Measurements from ENCODE around the gene NR2F1. TPM values are rescaled to one million over a fixed set of nuclear protein-coding genes. Genes with fewer than 3 reads are reported as not detected.

The NR2F1 gene
- total and polyA plus RNA-seq, 3 donors from 2014 or later, result 16.0 to 22.7 (median 16.9) TPM

DNA sequence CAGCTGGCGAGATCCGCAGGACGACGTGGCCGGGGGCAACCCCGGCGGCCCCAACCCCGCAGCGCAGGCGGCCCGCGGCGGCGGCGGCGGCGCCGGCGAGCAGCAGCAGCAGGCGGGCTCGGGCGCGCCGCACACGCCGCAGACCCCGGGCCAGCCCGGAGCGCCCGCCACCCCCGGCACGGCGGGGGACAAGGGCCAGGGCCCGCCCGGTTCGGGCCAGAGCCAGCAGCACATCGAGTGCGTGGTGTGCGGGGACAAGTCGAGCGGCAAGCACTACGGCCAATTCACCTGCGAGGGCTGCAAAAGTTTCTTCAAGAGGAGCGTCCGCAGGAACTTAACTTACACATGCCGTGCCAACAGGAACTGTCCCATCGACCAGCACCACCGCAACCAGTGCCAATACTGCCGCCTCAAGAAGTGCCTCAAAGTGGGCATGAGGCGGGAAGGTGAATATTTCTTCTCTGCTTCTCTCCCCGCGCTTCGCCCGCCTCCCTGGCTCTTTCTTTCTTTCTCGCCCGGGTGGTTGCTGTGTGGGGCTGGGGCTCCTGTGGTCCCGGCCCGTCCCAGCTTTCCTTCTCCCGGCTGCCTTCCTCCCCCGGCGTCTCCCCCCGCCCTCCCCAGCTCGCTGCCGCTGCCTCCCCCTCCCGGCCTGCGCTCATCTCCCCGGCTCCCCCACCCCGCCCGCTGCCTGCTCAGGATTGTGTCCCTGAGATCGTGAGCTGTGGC, 2.2 kb downstream of the NR2F1 start:
- peak overlapping the region in 1 of 2 donors; percentile 10 for H3K27ac ChIP-seq
- peak overlapping the region; percentile 59 to 65 for H3K4me3 ChIP-seq
- DNase-seq, result no peak
- WGBS, 2 donors, result 1 to 2% methylated on average over 17 to 50 of the region's 70 CpGs
- no peak for TF ChIP-seq POLR2A (IDR thresholded peaks at IDR 0.05)
- TF ChIP-seq, protein P1, sequence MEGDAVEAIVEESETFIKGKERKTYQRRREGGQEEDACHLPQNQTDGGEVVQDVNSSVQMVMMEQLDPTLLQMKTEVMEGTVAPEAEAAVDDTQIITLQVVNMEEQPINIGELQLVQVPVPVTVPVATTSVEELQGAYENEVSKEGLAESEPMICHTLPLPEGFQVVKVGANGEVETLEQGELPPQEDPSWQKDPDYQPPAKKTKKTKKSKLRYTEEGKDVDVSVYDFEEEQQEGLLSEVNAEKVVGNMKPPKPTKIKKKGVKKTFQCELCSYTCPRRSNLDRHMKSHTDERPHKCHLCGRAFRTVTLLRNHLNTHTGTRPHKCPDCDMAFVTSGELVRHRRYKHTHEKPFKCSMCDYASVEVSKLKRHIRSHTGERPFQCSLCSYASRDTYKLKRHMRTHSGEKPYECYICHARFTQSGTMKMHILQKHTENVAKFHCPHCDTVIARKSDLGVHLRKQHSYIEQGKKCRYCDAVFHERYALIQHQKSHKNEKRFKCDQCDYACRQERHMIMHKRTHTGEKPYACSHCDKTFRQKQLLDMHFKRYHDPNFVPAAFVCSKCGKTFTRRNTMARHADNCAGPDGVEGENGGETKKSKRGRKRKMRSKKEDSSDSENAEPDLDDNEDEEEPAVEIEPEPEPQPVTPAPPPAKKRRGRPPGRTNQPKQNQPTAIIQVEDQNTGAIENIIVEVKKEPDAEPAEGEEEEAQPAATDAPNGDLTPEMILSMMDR (IDR thresholded peaks at IDR 0.05), result no peak
- H3K36me3 ChIP-seq (ENCODE audit: low read depth, missing control alignments), result no peaks in the 10 kb centered on the region
- no peaks in the 10 kb centered on the region for H3K4me1 ChIP-seq
- intact Hi-C loops (cut with DNase I; ENCODE audit: low total_unique reads), result no loop called here
- no peaks in the 10 kb centered on the region for H3K27me3 ChIP-seq
- no peaks in the 10 kb centered on the region for H3K9me3 ChIP-seq

DNA sequence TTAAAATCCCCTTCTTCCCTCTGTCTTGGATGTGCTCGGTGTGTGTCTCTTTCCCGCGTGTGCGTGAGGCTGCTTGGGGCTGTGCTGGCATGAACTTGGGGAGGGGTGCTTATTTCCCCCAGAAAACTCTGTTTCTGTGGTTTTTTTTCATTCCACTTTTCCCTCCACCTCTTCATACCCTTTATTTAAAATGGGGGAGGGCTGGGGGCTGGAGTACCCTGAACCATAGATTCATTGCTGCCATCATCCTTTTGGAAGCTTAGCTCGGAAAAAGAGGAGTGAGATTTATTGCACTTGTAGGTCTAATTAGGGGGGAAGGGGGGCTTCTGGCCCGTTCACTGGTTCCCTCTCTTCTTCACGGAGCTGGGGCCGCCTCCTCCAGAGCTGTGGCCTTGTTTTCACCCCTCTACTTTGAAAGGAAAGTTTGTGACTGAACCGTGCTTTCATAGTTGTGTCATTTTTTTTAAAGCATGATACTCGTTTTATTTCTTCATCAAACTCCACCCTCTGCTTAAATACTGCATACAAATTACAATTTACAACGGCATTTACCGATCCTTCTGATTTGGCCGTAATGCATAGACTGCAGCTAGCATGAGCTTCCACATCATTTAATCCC, 2.9 kb downstream of the NR2F1 start:
- no peaks in the 10 kb centered on the region for H3K4me1 ChIP-seq
- no peaks in the 10 kb centered on the region for H3K36me3 ChIP-seq (ENCODE audit: low read depth, missing control alignments)
- peak overlapping the region in 1 of 2 donors; percentile 10 for H3K27ac ChIP-seq
- peak overlapping the region; percentile 59 to 65 for H3K4me3 ChIP-seq
- TF ChIP-seq POLR2A (IDR thresholded peaks at IDR 0.05), result no peak
- TF ChIP-seq, protein P1 (IDR thresholded peaks at IDR 0.05), result no peak
- DNase-seq, result no peak
- no peaks in the 10 kb centered on the region for H3K9me3 ChIP-seq
- intact Hi-C loops (cut with DNase I; ENCODE audit: low total_unique reads), result no loop called here
- WGBS, 2 donors, result 16 to 17% methylated on average over 13 of the region's 13 CpGs
- no peaks in the 10 kb centered on the region for H3K27me3 ChIP-seq

DNA sequence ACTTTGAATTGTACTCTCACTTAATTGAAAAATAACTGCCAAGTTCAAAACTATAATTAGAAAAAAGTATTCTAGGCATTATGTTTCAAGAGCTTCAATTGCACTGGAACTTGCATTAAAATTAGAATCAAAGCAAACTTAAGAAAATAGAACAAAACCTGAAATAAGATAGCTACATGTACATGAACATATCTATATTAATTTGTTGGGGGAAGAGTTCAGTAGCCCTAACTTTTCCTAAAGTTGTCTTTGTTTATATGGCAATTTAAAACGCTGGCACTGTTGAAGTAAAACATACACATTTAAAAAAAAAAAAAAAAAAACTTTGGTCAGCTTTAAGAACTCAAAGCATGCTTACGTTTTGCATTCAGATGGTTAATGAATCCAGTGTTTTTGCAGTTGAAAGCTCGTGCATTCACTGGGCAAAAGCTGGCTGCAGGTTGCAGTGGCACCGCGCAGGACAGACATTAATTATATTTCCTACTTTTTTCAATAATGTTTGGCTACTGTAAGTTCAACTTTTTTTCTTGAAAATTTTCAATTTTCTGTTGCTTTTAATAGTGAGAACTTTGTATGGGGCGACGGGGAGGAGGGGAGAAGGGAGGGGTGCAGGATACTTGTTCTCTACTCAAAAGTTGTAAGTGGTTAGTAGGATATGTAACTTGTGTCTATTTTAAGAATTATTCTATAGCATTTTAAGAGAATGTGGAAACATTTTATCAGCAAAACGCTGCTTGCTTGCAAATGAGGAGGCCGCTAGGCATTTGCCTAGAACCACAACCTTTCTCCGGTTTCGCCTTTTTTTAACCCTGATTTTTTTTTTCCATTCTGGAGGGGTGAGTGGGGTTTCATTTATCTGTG, 3.9 kb downstream of the NR2F1 start:
- 48 to 59% methylated on average over 11 of the region's 11 CpGs for WGBS, 2 donors
- intact Hi-C loops (cut with DNase I; ENCODE audit: low total_unique reads), result no loop called here
- peak overlapping the region in 1 of 2 donors; percentile 27 for H3K4me3 ChIP-seq
- no peak for DNase-seq
- H3K27ac ChIP-seq, result no peak overlapping the region
- TF ChIP-seq POLR2A (IDR thresholded peaks at IDR 0.05), result no peak
- TF ChIP-seq, protein P1 (IDR thresholded peaks at IDR 0.05), result no peak
- no peaks in the 10 kb centered on the region for H3K27me3 ChIP-seq
- no peaks in the 10 kb centered on the region for H3K36me3 ChIP-seq (ENCODE audit: low read depth, missing control alignments)
- no peaks in the 10 kb centered on the region for H3K9me3 ChIP-seq
- no peaks in the 10 kb centered on the region for H3K4me1 ChIP-seq

DNA sequence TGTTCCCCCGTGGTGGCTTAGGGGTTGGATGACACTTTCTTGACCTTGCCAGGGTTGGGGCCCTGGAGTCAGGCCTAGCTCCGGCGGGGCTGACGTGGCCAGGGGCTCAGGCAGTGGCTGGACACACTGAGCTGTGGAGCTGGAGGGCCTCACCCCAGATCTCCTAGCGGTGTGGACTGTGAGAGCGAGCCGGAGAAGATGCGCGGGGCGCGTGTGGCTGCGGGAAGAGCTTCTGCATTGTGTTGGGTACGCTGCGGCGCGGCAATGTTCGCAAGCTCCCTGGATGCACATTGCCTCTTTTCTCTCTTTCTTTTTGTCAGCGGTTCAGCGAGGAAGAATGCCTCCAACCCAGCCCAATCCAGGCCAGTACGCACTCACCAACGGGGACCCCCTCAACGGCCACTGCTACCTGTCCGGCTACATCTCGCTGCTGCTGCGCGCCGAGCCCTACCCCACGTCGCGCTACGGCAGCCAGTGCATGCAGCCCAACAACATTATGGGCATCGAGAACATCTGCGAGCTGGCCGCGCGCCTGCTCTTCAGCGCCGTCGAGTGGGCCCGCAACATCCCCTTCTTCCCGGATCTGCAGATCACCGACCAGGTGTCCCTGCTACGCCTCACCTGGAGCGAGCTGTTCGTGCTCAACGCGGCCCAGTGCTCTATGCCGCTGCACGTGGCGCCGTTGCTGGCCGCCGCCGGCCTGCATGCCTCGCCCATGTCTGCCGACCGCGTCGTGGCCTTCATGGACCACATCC, 4.8 kb downstream of the NR2F1 start:
- peak overlapping the region; percentile 27 to 29 for H3K4me3 ChIP-seq
- H3K27ac ChIP-seq, result no peak overlapping the region
- H3K36me3 ChIP-seq (ENCODE audit: low read depth, missing control alignments), result no peaks in the 10 kb centered on the region
- H3K9me3 ChIP-seq, result no peaks in the 10 kb centered on the region
- H3K4me1 ChIP-seq, result no peaks in the 10 kb centered on the region
- no peak for TF ChIP-seq POLR2A (IDR thresholded peaks at IDR 0.05)
- TF ChIP-seq, protein P1 (IDR thresholded peaks at IDR 0.05), result no peak
- no peaks in the 10 kb centered on the region for H3K27me3 ChIP-seq
- 44 to 52% methylated on average over 37 to 59 of the region's 59 CpGs for WGBS, 2 donors
- intact Hi-C loops (cut with DNase I; ENCODE audit: low total_unique reads), result no loop called here
- no peak for DNase-seq
